Non-pigmented ciliary epithelial cell (primary cell): ENCODE results near the gene PPP1R9A.

Experiments used
- DNase-seq: peaks from one replicate; pipeline ENCODE4 v3.0.0-alpha.2; 2010; ENCODE audit warnings: low read depth

PPP1R9A gene

GRCh38 chr7:95320651-95321050 is 413.3 kb downstream of the PPP1R9A start:
- no peak for DNase-seq

GRCh38 chr7:95321720-95322119 is 414.3 kb downstream of the PPP1R9A start:
- no peak for DNase-seq

DNA sequence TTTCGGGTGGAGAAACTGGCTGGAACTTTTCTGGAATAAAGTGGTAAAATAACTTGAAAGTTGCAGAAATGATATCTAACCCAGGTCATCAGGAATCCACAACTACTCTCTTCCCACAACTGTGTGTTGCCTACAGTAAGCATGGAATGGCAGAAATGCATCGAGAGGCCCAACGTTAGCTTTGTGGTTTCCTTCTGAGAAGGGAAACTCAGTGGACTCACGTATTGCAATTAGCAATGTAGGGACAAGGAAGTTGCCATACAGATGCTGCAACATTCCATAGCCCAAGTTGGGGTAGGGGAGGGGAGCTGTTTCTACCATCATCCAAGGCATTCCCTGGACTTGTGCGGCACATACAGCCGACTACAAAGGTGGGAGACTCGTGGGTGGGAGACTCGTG is 415.0 kb downstream of the PPP1R9A start:
- no peak for DNase-seq

- no peak for DNase-seq
Measured at GRCh38 chr7:95322854-95323253, 415.5 kb downstream of the PPP1R9A start.

DNA sequence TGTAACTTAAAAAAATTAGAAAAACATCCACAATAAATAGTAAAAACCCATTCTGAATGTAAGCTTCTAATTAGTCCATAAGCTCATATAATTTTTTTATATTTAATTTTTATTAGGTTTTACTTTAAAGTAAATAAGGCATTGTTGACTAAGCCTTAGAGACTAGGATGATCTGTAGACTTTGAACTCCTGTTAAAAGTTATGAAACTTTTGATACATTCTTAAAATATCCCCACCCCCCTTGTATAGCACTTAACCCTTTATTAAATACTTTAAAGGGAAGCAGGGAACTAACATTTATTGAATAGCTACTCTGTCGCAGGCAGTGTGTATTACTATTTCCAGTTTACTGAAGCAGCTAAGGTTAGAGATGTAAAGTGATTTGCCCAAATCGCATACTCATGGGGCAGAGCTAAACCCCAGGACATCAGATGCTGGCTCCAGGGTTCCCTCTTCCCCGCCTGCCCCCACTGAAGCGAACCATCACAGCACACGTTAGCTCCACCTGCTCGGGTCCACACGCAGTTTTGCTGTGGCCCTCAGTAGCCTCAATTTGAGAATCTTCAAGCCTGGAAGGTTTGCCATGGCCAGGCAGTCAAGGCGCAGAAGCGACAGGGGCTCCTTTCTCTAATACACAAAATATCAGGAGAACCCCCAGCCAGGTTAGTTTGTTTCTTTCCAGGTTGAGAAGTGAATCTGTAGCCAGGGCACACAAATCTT is 416.2 kb downstream of the PPP1R9A start:
- no peak for DNase-seq

DNA sequence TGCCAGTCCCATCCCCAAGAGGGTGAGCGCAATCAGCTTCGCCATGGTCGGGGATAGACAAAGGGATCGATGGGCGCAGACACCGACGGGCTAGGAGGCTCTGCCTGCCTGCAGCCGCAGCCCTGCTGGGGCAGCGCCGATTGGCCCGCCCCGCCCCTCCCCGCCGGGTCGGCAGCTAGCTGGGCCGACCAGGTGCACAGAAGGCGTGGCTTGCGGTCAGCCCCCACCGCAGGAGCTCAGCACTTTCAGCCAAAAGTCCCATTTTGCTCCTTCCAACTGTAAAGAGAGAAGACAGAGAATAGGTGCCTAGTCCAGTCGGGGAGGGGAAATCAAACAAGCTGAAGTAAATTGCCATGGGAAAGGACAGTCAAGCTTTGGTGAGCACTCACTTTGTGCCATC is 417.0 kb downstream of the PPP1R9A start, which contains the start of gene PON1:
TSS of gene PON1 (minus strand) at position 102 of the 400 bp plus-strand sequence. CDS start at position 45, 57 bp downstream.
- DNase-seq = no peak

GRCh38 chr7:95327356-95327755 is 420.0 kb downstream of the PPP1R9A start:
- DNase-seq = no peak

GRCh38 chr7:95330204-95330960 is 423.0 kb downstream of the PPP1R9A start:
- DNase-seq = no peak

- no peak for DNase-seq
Measured at GRCh38 chr7:95330961-95331337, 423.6 kb downstream of the PPP1R9A start.

DNA sequence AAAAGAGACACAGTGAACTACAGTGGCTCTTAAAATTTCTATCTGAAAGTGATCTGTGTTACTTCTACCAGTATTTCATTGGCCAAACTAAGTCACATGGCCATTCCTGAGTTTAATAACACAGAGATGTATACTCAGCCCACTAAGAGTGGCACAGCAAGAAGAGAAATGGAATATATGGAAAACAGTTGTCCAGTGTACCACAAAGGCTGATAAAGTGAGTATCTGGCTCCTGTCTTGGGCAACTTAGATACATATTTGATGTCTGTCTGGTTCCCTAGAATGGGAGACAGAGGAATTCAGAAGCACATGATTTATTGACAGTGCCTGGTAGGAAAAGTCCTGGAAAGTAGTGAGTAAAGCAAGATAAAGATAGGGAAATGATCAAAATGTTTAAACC is 427.1 kb downstream of the PPP1R9A start:
- no peak for DNase-seq

GRCh38 chr7:95335093-95335492 is 427.7 kb downstream of the PPP1R9A start:
- peak; percentile 56 for DNase-seq

DNA sequence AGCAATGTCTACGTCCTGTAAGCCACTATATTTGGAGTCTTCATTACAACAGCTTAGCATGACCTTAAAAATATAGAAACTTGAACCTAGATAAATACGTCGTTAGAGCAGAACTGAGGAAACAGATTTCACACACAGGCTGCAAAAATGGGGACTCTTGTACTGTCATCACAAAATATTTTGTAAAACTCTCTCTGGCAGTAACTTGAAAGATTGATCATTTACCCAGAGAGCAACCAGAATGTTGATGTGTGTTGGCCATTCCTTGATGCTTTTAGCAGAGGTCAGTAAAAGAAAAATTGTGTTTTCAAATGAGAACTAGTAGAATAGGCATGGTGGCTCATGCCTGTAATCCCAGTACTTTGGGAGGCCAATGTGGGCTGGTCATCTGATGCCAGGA is 431.4 kb downstream of the PPP1R9A start:
- no peak for DNase-seq

DNA sequence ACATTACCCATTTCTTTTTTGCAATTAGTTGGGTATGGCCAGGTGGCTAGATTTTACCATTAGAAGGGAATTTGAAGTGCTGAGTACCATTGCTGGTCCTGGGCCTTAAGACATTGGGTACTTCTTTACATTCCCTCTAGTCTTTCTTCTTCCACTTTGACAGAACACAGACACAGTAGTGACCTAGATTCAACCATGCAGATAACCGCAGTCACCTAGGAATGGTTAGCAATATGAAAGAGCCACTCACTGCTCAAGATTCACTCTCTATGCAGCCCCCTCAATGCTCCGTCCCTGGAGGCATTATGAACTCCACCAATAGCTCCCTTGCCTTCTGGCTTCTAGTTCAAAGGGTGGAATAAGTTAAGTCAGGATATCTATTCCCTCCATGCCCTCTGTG is 433.1 kb downstream of the PPP1R9A start:
- no peak for DNase-seq

- DNase-seq = no peak
Measured at GRCh38 chr7:95342029-95342428, 434.6 kb downstream of the PPP1R9A start.

DNA sequence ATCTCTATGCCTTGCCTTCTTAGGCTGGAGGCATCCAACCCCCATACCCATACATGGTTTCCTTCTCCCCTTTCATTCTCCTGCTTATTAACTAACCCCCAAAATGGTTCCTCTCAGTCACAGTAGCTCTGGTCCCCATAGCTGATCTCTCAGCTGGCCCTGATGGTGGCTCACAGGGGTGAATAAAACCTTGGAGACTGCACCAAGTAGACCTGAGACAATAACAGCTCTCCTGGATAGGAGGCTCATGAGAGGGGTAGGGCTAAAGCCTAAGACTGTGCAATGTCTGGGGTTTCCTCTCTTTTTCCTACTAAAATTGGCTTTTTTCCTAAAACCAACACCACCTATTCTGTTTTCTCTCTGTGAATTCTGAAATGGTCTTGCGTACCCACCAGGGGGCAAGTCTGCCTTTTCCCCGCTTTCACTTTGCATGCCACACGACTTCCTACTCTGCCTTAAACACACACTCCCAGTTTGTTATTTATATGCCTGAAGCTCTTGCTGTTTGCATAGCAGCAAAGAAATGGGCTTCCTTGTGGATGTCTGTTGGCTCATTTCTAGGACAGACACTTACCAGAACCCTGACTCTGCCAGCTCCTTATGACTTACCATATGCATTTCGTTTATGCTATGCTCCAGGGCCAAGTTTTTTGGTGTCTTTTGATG is 435.4 kb downstream of the PPP1R9A start:
- no peak for DNase-seq
